ENCODE data around the gene SDCBP2.

The SDCBP2 gene

GRCh38 chr20:1310071-1310470 is 18.9 kb downstream of the SDCBP2 start:
- no peak for TF ChIP-seq CTCF (conservative IDR thresholded peaks at IDR 0.05; ENCODE audit: low read depth, low read length)
- no peak for DNase-seq (ENCODE audit: low read depth)

GRCh38 chr20:1309439-1309847 is 19.5 kb downstream of the SDCBP2 start:
- no peak for DNase-seq (ENCODE audit: low read depth)

More at GRCh38 chr20:1310071-1310470, 18.9 kb downstream of the SDCBP2 start:
- no peak overlapping the region for H3K4me3 ChIP-seq (ENCODE audit: low read length)

GRCh38 chr20:1308702-1309095 is 20.2 kb downstream of the SDCBP2 start:
- no peak for DNase-seq (ENCODE audit: low read depth)
- no peak for TF ChIP-seq CTCF (conservative IDR thresholded peaks at IDR 0.05; ENCODE audit: low read depth, low read length)
- no peak overlapping the region for H3K4me3 ChIP-seq (ENCODE audit: low read length)

More at GRCh38 chr20:1309439-1309847, 19.5 kb downstream of the SDCBP2 start:
- no peak for TF ChIP-seq CTCF (conservative IDR thresholded peaks at IDR 0.05; ENCODE audit: low read depth, low read length)
- H3K4me3 ChIP-seq (ENCODE audit: low read length): no peak overlapping the region

GRCh38 chr20:1308067-1308701 is 20.8 kb downstream of the SDCBP2 start:
- H3K4me3 ChIP-seq (ENCODE audit: low read length): no peak overlapping the region
- DNase-seq (ENCODE audit: low read depth): no peak
- TF ChIP-seq CTCF (conservative IDR thresholded peaks at IDR 0.05; ENCODE audit: low read depth, low read length): no peak

- TF ChIP-seq CTCF (conservative IDR thresholded peaks at IDR 0.05; ENCODE audit: low read depth, low read length): no peak
- no peak for DNase-seq (ENCODE audit: low read depth)
- H3K4me3 ChIP-seq (ENCODE audit: low read length): no peak overlapping the region
Measured at GRCh38 chr20:1307571-1307971, 21.4 kb downstream of the SDCBP2 start.

- no peak overlapping the region for H3K4me3 ChIP-seq (ENCODE audit: low read length)
- no peak for DNase-seq (ENCODE audit: low read depth)
- no peak for TF ChIP-seq CTCF (conservative IDR thresholded peaks at IDR 0.05; ENCODE audit: low read depth, low read length)
Measured at GRCh38 chr20:1307171-1307570, 21.8 kb downstream of the SDCBP2 start.
